Hepatocyte (in vitro differentiated cells): ENCODE measurements around the gene CTNNAL1.

Experiments
- CTCF ChIP-seq: fragments of 200-600 bp; sonication (generic); IDR thresholded peaks from 2 replicates; pipeline ENCODE4 v1.5.1; 2016; ENCODE audit warnings: antibody characterized with exemption, mild to moderate bottlenecking; ENCODE audit not compliant: poor library complexity
- EZH2 ChIP-seq: fragments of 200-600 bp; sonication (generic); IDR thresholded peaks from 2 replicates; pipeline ENCODE4 v1.6.1; 2016; ENCODE audit warnings: antibody characterized with exemption, mild to moderate bottlenecking, borderline replicate concordance
- EZH2phosphoT487 ChIP-seq: fragments of 200-600 bp; sonication (generic); IDR thresholded peaks from one replicate; pipeline ENCODE4 v1.6.1; 2018; ENCODE audit warnings: antibody characterized with exemption, mild to moderate bottlenecking, low read depth, moderate library complexity; ENCODE audit not compliant: unreplicated experiment, severe bottlenecking

GRCh38 chr9:108910914-108911313 lies 102.4 kb downstream of the CTNNAL1 start:
- TF ChIP-seq CTCF (no peak), EZH2 (no peak), EZH2phosphoT487 (no peak)
